Gastroesophageal sphincter (tissue), 3 donors: ENCODE measurements around the gene RND3.

ENCODE experiments used
- CTCF ChIP-seq, 4 experiments: fragments of 200-600 bp in 2 of 4; fragments of 450-650 bp in 2 of 4; sonication (generic) in 1 of 4; IDR thresholded peaks; one replicate each; pipeline ENCODE4 v1.5.1; 2017 to 2019; ENCODE audit warnings: antibody characterized with exemption in 4 of 4, mild to moderate bottlenecking in 2 of 4, moderate library complexity in 2 of 4
- EP300 ChIP-seq: sonication (generic); formaldehyde crosslinking; IDR thresholded peaks from one replicate; pipeline ENCODE4 v1.6.1; 2017; ENCODE audit warnings: antibody characterized with exemption, mild to moderate bottlenecking

GRCh38 chr2:150469706-150470274, 17.7 kb downstream of the RND3 start:
- TF ChIP-seq EP300: no peak
- no peak for TF ChIP-seq CTCF (IDR thresholded peaks at IDR 0.05)
